HG03175 (cell line): ENCODE measurements around the gene SMIM28.

ENCODE experiments used
- ATAC-seq: cut with Tn5 transposase; IDR thresholded peaks from one replicate; pipeline ENCODE4 v1.9.1; 2021; ENCODE audit warnings: mild to moderate bottlenecking, moderate library complexity; ENCODE audit not compliant: unreplicated experiment

The SMIM28 gene

GRCh38 chr6:138427701-138428100 lies 50.0 kb downstream of the SMIM28 start:
- ATAC-seq: no peak

GRCh38 chr6:138428944-138429598 lies 51.4 kb downstream of the SMIM28 start:
- ATAC-seq: no peak

GRCh38 chr6:138429761-138430160 lies 52.1 kb downstream of the SMIM28 start:
- no peak for ATAC-seq

- ATAC-seq: no peak
Observed at GRCh38 chr6:138430361-138431145, 52.8 kb downstream of the SMIM28 start.

- no peak for ATAC-seq
Observed at GRCh38 chr6:138431256-138432062, 53.8 kb downstream of the SMIM28 start.

- ATAC-seq: no peak
Observed at GRCh38 chr6:138432063-138432356, 54.3 kb downstream of the SMIM28 start.
